Left lobe of liver (tissue), 2 donors: Measurements from ENCODE around the gene TTC23. TPM values are rescaled to one million over a fixed set of nuclear protein-coding genes. Genes with fewer than 3 reads are reported as not detected.
A peak's percentile ranks its signal among the peaks of the same experiment; 100 is the strongest.

Experiments used
- ATAC-seq: fragments of 200-7000 bp; cut with Tn5 transposase; one replicate; pipeline ENCODE4 v1.9.1; 2020; ENCODE audit warnings: mild to moderate bottlenecking, moderate library complexity
- DNase-seq: peaks from one replicate; pipeline ENCODE4 v3.0.0-alpha.2; 2020; ENCODE audit warnings: low spot score
- total RNA-seq: library from RNA; stranded (reverse); gene quantifications from one replicate; pipeline ENCODE4 v1.2.1, GENCODE V29; 2021
- donor health status: DM: no; HTN: no; CAD: no; lungs with moderate emphysema.
- donor health status: DM: no; HTN: yes; CAD: no.

The TTC23 gene
- total RNA-seq, 1 donor from 2014 or later, result 9.0 TPM

DNA sequence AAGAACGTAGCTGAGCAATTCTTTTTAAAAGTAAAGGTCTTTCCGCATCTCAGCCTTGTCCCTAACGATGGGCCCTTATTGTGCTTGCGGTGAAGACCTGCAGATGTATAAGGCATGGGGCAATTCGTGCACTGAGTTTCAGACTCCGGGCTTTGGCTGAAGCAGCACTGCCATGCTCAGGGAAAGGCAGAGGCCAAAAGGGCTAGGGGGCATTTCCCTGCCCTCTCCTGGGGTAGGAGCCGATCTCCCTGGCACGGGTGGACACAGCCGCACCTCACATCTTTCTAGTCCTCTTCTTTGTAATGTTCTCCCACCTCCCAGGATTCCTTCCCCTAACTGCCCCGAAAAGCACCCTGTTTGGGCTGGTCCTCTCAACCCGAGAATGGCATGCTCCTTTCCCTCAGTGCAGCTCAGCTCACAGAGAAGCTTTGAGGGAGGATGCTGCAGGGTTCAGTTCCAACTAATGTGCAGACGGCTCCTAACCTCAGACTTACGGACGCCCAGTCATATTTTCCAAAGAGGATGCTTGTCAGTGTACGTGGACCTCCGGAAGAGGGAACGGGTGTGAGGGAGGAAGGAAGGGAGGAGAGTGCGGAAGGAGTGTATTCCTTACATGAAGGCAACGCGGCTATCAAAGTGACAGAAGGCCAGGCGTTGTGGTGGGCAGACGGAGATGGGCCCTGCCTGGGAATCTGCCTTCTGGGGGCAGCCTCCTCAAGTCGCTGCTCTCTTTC is 83.3 kb downstream of the TTC23 start:
- ATAC-seq (no peak), DNase-seq (no peak)

DNA sequence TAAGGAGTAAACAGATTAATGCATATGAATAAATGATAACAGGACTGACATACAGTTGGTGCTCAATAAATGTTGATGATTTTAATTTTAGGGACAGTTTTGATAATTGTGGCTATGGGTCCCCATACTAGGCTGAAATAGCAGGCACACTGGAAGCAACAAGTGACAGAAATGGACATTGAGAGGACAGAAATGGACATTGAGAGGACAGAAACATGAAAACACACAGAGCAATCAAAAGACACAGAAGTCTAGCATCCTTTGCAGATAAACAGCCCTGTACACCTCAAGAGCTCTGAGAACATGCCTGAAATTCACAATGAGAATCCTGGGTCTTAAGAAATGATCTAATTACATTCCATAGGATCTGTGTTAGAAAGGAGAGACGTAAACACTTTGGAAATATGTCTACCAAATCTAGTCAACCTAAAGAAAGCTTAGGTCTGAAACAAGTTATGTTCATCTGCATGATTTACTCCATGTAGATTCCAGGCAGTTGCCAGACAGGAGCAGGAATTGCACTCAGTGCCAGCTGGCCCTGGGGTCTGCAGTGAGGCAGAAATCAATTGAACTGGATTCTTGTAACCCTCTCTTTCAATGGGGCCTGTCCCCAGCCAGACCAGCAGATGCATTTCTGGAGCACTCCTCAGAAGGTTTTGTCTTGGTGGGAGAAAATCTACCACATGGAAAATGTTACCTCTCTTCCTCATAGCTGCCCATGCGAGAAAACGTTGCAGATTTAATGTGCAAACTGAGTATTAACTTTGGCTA is 84.2 kb downstream of the TTC23 start:
- DNase-seq (no peak), ATAC-seq (no peak)

DNA sequence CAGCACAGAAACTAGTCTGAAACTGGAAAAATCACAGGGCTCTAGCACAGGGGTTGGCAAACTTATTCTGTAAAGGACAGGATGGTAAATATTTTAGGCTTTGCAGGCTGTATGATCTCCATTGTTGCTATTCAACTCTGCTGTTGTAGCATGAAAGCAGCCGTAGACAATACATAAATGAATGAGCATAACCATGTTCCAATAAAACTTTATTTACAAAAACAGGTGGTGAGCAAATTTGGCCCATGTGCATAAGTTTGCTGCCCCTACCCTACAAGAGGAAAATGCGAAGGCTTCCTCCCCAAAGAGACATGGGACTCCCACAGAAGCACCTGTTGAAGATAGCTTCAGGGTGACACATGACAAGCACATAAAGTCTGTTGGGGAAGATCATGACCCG is 85.3 kb downstream of the TTC23 start:
- ATAC-seq (no peak), DNase-seq (no peak)

DNA sequence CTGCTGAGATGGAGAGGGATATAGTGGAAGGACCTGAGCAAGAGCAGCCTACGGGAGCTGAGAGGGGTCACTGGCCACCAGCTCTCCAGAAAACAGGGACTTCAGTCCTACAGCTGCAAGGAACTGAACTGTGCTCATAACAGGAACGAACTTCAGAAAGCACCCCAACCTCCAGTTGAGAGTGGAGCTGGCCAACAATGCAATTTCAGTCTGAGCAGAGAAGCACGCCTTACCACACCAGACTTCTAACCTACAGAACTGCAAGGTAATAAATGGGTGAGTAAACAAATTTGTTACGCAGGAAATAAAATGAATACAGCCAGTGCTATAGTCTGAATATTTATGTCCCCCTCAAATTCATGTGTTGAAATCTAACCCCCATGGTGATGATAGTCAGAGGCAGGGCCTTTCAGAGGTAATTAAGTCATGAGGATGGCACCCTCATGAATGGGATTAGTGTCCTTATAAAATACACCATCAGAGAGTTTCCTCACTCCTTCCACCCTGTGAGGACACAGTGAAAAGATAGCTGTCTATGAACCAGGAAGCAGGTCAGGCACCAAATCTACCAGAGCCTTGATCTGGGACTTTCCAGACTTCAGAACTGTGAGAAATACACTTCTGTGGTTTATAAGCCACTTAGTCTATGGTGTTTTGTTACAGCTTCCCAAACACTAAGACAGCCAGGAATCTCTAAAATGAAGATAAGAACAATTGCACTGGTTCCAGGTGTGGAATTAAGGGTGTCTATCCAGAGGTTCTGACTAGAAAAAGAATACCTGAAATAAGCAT is 85.9 kb downstream of the TTC23 start:
- ATAC-seq (no peak), DNase-seq (no peak)

DNA sequence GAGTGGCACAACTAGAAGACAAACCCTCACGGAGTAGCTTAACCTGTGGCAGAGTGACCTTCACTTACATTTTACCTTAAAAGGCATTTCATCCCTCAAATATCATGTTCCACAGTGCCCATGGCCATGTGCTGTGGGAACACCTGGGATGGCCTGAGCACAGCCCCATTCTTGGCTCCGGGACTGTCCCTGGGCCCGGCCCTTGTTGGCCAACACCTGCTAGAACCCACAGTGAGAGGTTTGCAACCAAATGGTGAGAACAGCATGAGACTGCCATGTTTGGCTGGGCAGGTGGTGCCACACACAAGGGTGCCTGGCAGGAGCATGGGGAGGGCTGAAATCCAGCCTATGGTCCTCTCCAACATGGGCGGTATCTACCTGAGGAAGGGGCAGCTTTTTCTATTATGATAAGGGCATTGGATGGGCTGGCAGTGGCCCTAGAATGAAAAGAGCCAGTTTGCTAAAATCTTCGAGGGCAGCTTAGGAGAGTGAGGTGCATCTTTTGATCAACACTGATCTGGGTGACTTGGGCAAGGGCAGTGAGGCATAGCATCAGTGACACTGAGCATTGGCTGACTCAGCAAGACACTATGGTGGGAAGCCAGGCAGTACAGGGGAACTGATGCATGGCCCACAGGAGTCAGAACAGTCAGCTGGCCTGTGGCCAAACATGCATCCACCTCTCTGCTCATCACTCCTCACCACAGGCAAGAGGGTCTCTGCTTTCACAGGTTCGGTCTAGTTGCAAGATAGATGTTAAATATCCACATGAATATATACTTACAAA is 90.6 kb downstream of the TTC23 start:
- DNase-seq, result no peak
- ATAC-seq, result no peak

DNA sequence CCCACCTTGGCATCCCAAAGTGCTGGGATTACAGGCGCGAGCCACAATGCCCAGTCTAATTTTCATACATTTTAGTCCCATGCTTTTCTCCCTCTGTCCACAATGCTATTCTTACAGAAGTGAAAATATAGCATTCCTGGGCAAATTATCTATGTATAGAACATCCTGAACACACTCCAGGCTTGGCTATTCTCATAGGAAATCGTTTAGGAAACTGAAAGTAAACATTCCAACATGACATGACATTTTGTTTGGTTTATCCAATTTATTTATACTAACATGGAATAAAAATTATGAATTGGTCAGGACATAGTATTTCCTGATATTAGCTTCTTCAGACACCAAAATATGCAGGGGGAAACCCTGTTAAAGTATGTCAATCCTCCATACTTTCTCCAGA is 91.9 kb downstream of the TTC23 start:
- no peak for DNase-seq
- ATAC-seq, result no peak

DNA sequence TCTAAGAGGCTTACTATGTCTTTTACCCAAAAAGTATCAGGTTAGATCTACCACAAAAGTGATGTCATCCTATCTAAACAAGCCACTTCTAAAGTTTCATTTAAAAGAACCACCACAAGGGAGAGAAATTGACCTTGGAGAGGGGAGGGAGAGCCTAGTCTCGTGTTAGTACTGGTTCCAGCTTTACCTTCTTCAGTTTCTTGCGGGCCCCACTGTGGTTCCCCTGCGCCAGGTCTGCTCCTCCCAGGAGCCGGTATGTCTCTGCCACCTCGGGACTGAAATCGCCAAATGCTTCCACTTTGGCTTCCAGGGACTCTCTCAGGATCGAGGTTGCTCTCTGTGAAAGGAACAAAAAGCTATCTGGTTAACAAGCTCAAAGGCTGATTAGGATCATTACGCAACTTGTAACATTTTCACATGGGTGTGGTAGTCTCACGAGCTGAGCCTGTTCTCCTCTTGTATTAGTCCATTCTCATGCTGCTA is 93.4 kb downstream of the TTC23 start:
- no peak for DNase-seq
- peak; percentile 79 for ATAC-seq

DNA sequence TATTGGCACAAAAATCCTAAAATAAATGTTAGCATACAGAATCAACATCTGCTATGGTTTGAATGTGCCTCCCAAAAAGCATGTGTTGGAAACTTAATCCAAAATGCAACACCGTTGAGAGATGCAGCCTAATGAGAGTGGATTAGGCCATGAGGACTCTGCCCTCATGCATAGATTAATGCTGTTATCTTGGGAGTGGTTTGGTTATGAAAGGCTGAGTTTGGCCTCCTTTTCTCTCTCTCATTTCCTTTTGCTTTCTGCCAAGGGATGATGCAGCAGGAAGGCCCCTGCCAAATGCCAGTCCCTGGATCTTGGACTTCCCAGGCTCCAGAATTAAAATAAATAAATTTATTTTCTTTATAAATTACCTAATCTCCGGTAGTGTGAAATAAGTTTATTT is 95.1 kb downstream of the TTC23 start:
- peak; percentile 64 for DNase-seq
- ATAC-seq, result peak; percentile 68

DNA sequence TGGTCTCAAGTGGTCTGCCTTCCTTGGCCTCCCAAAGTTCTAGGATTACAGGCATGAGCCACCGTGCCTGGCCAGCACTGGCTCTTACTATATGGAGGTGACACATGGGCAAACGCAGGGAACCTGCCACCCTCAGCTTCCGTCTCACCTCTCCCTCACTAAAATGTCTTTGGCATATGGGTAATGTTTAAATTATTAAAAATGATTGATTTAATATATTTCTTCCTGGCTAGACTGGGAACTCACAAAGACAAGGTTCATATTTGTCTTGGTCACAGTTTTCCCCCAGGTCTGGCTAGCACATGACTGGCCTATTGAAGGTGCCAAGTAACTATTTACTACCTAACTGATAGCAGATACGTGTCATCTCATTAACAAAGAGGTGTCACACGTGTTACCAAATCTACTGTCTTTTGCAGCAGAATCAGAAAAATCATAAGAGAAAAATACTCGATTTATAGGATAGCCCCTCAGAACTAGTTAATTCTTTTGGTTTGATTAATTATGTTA is 96.3 kb downstream of the TTC23 start:
- DNase-seq, result peak; percentile 45
- peak; percentile 69 for ATAC-seq

DNA sequence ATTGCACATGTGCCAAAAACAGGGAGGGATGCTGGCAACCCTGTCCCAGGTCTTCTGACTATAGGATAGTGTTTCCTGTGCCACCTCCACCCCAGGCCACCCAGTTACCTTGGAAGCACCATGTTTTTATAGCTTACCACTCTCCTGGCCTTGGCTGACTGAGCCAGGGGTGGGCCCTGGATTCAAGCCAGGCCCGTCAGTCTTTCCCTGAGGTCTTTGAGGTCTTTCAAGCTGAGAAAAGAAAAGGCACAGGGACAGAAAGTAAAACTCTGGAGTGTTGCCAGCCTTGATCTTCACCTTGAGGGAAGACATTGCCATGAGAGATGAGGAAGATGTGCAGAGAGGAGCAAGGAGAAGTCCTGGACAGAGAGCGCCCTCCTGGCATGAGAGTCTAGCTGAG is 98.2 kb downstream of the TTC23 start:
- ATAC-seq, result no peak
- peak; percentile 38 for DNase-seq

DNA sequence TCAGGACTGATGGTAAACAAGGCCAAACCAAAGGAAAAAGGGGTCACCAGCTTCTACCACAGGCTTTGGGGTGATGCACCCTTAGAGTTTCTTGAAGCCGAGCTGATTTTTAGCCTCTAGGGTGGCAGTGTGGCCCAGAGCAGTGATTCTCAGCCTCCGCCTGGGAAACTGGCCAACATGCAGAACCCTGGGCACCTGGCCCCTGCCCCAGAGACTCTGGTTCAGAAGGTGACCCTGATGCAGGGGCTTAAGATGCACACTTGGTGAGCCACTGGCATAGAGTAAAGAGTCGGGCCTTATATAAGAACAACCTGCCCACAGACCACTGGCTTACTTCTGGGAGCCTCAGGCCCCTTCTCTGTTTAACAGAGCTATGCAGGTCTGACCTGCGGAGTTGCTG is 100.0 kb downstream of the TTC23 start:
- ATAC-seq (no peak), DNase-seq (peak; percentile 39)

DNA sequence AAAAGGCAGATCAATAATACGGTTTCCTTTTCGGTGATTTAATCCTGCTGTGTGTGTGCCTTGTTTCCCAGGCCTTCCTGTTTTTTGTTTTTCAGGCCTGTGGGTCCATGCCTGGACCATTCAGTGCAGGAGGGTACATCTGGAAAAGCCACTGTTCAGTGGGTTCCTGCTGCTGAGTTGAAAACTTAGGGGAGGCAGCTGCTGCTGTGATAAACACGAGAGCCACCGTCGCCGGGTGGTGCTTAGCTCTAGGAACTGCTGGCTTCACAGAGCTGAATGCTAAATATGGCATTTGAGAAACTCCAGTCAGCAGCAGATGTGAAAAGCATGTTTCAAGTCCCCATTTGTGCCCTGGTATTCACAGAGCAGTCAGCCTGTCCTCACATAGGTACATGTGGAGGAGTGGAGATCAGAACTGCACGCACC is 100.5 kb downstream of the TTC23 start:
- ATAC-seq (no peak), DNase-seq (no peak)

DNA sequence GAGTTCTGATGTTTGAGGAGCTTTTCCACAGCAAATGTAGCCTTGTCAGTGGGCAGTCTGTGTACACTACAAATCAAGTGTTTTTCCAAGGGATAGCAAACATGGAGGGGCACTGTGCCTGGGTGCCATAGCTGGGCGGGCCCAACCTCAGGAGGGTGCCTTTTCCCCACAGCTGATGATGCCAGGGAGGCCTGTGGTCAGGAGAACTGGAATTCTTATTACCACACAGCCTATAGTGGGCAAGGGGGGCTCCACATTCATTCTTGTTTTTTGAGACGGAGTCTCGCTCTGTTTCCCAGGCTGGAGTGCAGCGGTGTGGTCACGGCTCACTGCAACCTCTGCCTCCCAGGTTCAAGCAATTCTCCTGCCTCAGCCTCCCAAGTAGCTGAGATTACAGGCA is 102.7 kb downstream of the TTC23 start:
- DNase-seq (peak; percentile 29), ATAC-seq (no peak)

DNA sequence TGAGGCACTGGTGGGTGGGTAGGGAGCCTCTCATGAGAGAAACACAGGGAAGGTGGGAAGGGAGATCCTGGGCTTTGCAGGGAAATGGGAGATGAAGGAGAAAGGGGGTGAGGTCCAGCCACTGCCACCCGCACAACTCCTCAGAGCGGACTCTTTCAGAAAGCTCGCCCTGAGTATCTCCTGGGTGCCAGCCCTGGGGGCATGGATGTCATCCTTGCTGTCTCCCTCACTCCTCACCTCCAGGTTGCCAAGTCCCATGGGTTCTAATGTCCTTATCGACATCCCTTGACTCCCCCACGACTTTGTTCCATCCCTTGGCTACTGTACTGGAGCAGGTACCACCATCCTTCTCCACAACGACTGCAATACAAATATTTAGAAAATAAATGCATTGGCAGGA is 103.6 kb downstream of the TTC23 start:
- peak; percentile 28 for DNase-seq
- no peak for ATAC-seq

DNA sequence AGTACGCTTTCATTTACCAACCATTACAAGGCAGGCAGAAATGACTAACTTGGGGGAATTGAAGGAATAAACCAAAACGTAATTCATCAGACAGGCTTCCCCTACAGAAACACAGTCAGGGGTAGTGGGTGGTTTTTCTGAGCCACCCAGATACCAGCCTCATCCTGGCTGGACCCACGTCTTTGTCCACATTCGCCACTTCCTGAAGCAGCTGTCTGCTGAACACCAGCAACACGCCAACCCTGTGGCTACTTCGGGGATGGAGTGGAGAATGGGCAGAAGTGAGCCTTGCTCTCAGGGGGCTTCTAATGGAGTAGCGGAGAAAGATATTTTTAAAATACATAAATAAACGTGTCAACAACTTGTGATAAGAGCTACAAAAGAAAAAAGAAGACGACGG is 104.4 kb downstream of the TTC23 start:
- DNase-seq, result no peak
- ATAC-seq, result no peak

DNA sequence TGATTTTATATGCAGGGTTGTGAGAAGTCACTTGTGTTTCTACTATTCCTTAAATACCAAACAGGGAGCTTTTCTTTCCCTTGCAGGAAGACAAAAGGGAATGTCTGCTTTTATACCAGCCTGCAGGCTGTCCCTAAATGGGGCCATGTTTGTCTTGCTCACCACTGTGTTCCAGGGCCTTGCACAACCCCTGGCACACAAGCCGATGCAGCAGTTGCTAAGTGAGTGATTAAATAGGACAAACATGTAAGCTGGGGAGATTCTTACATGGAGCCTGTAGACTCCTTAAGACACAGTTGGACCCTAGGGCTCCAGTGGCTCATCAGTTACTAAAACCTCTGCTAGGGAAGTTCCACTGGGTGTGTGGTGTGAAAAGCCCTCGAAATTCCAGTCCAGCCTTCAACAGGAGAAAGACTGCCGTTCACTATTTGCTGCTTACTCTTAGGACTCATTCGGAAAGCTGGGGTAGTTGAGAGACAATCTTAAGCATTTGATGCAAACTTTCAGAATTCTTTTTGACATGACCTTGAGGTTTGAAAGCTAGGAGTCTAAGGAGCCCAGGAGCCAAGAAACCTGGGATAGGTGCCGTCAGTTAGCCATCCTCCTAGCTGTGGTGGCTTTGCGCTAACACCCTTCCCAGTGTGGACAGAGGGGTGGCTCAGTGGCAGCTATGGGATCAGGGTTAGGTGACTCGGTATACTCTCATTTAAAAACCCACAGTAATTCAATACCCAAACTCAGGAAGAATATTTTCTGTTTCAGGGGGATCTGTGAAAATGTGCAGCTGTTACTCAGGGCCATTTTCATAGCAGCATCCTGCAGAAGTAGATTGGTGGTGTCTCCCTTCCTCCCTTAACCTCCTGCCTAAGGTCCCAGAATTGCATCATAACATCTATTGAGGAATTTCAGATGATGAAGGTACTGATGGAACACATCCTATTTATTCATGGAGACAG is 105.4 kb downstream of the TTC23 start:
- peak; percentile 88 for DNase-seq
- ATAC-seq, result peak; percentile 97

DNA sequence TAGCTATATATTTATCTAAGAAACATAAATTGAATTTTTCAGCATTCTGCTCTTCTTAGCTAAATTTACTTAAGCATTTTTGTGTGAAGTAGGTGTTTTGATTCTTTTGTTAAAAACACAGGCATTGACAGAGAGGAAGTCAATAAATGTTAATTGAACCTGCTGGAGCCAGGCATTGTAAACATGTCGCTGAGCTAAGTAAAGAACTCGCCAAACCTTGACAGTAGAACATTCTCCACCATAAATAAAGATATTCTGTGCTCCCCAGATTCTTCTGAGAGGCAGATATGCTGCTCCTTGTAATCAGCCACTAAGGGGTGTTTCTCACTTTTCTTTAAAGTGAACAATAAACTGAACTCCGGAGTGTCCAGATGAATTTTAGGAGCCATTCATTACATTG is 106.1 kb downstream of the TTC23 start:
- DNase-seq, result no peak
- peak; percentile 55 for ATAC-seq

DNA sequence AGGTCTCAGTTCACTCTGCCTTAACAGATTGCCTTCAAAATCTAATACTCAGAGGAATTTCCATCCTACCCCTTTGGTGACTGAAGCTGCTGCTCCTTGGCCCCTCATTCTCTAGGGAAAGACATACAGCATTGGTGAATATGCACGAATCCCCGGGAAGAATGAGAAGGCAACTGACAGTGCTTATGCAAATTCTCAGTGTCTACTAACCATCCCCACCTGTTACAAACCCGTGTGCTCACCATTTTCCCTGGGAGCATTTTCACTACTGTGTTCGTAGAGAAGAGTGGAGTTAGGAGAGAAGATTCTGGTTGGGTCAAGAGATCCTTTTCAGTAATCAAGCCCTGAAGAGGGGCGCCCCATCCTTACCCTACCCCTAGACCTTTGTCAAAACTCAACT is 106.8 kb downstream of the TTC23 start:
- ATAC-seq (no peak), DNase-seq (no peak)

DNA sequence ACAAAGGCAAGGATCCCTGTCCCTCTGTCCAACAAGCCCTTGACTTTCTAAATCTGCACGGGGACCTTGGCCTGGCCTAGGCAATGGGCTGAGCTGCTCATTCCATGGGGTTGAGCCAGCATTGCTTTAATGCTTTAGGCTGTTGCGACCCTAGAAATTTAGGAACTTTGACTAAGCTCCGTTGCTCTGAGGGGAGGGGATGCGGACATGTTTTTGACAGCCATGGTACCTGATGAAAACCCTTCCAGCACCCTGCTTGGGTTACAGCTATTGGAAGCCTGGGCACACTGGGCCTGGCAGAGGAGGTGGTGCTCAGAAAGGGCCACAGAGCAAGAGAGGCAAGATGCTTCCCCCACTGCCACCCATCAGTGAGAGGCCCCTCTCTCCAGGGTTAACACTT is 107.4 kb downstream of the TTC23 start:
- ATAC-seq (no peak), DNase-seq (peak; percentile 30)
